HepG2 (cell line): Measurements from ENCODE around the gene SS18L1. TPM values are rescaled to one million over a fixed set of nuclear protein-coding genes. Genes with fewer than 3 reads are reported as not detected.

ENCODE experiments used
- AGO1 ChIP-seq: fragments of 200-400 bp; formaldehyde crosslinking; IDR thresholded peaks from 2 replicates; pipeline ENCODE4 v1.6.1; 2017; ENCODE audit warnings: mild to moderate bottlenecking, low read depth, low read length, moderate library complexity; ENCODE audit not compliant: poor library complexity, severe bottlenecking
- AKNA ChIP-seq: sonication (generic); formaldehyde crosslinking; IDR thresholded peaks from 2 replicates; pipeline ENCODE4 v1.4.0; 2020; ENCODE audit warnings: missing genetic modification reagents, borderline replicate concordance
- FOXC1 ChIP-seq: sonication (generic); formaldehyde crosslinking; IDR thresholded peaks from 2 replicates; pipeline ENCODE4 v1.8.0; 2022; ENCODE audit warnings: mild to moderate bottlenecking, missing genetic modification reagents, borderline replicate concordance
- HNRNPL ChIP-seq: fragments of 200-400 bp; formaldehyde crosslinking; IDR thresholded peaks from 2 replicates; pipeline ENCODE4 v1.6.1; 2017; ENCODE audit warnings: mild to moderate bottlenecking, low read depth, low read length
- HOXA5 ChIP-seq: sonication (generic); formaldehyde crosslinking; IDR thresholded peaks from 2 replicates; pipeline ENCODE4 v1.4.0; 2020; ENCODE audit warnings: missing genetic modification reagents
- KLF13 ChIP-seq: sonication (generic); formaldehyde crosslinking; IDR thresholded peaks from 2 replicates; pipeline ENCODE4 v1.4.0; 2020; ENCODE audit warnings: mild to moderate bottlenecking, missing genetic modification reagents
- SALL2 ChIP-seq: sonication (generic); formaldehyde crosslinking; IDR thresholded peaks from 2 replicates; pipeline ENCODE4 v1.8.1; 2023; ENCODE audit warnings: mild to moderate bottlenecking, missing genetic modification reagents, inconsistent platforms
- ZBTB33 ChIP-seq: sonication (generic); formaldehyde crosslinking; IDR thresholded peaks from 2 replicates; pipeline ENCODE4 v1.4.0; 2020; ENCODE audit warnings: missing genetic modification reagents
- ZNF317 ChIP-seq: sonication (generic); formaldehyde crosslinking; IDR thresholded peaks from 2 replicates; pipeline ENCODE4 v1.5.0; 2020; ENCODE audit warnings: mild to moderate bottlenecking, missing genetic modification reagents
- ZNF557 ChIP-seq: sonication (generic); formaldehyde crosslinking; IDR thresholded peaks from 2 replicates; pipeline ENCODE4 v1.4.0; 2020; ENCODE audit warnings: missing genetic modification reagents
- ZNF597 ChIP-seq: sonication (generic); formaldehyde crosslinking; IDR thresholded peaks from 2 replicates; pipeline ENCODE4 v1.5.0; 2020; ENCODE audit warnings: missing genetic modification reagents
- ZNF615 ChIP-seq: sonication (generic); formaldehyde crosslinking; IDR thresholded peaks from 2 replicates; pipeline ENCODE4 v1.5.0; 2020; ENCODE audit warnings: mild to moderate bottlenecking, missing genetic modification reagents, borderline replicate concordance
- ZNF713 ChIP-seq: sonication (generic); formaldehyde crosslinking; IDR thresholded peaks from 2 replicates; pipeline ENCODE4 v1.4.0; 2020; ENCODE audit warnings: mild to moderate bottlenecking, missing genetic modification reagents
- ZNF772 ChIP-seq: sonication (generic); formaldehyde crosslinking; IDR thresholded peaks from 2 replicates; pipeline ENCODE4 v1.5.0; 2020; ENCODE audit warnings: mild to moderate bottlenecking, missing genetic modification reagents
- ZNF850 ChIP-seq: sonication (generic); formaldehyde crosslinking; conservative IDR thresholded peaks from 2 replicates; pipeline ENCODE4 v1.9.0; 2021; ENCODE audit warnings: mild to moderate bottlenecking, missing genetic modification reagents
- ZNF878 ChIP-seq: sonication (generic); formaldehyde crosslinking; IDR thresholded peaks from 2 replicates; pipeline ENCODE4 v1.8.1; 2023; ENCODE audit warnings: mild to moderate bottlenecking, missing genetic modification reagents, moderate library complexity
- polyA plus RNA-seq, 8 experiments: library from polyadenylated mRNA; depleted of rRNA in 3 of 8; stranded (reverse) in 7 of 8; unstranded in 1 of 8; fragments of >200 nt; fragmentation: Illumina TruSeq in 4 of 8; extraction: Trizol in 4 of 8; gene quantifications; 2 replicates each; pipeline versions ENCODE4 v1.2.1 to v1.2.3, GENCODE V29; 2011 to 2016; ENCODE audit warnings: low read depth in 4 of 8, missing spikeins in 1 of 8, mixed read lengths in 1 of 8; ENCODE audit not compliant: insufficient read depth in 1 of 8
- total RNA-seq, 5 experiments: library from RNA; depleted of rRNA; stranded (reverse); fragments of >200 nt; fragmentation: Illumina TruSeq; extraction: Trizol; gene quantifications; 2 replicates each; pipeline ENCODE4 v1.2.3, GENCODE V29; 2016; ENCODE audit warnings: low read depth in 1 of 5
- TF ChIP-seq, protein P1 (sequence below): IDR thresholded peaks from 2 replicates; pipeline ENCODE4 v1.6.1; 2018; ENCODE audit warnings: missing genetic modification reagents, mild to moderate bottlenecking, missing compliant biosample characterization

SS18L1 gene
- total and polyA plus RNA-seq, 2 of the 13 experiments (the other 11 are each of a cell fraction or from before 2014, with no cell fraction given) = 17.8 to 27.6 TPM

DNA sequence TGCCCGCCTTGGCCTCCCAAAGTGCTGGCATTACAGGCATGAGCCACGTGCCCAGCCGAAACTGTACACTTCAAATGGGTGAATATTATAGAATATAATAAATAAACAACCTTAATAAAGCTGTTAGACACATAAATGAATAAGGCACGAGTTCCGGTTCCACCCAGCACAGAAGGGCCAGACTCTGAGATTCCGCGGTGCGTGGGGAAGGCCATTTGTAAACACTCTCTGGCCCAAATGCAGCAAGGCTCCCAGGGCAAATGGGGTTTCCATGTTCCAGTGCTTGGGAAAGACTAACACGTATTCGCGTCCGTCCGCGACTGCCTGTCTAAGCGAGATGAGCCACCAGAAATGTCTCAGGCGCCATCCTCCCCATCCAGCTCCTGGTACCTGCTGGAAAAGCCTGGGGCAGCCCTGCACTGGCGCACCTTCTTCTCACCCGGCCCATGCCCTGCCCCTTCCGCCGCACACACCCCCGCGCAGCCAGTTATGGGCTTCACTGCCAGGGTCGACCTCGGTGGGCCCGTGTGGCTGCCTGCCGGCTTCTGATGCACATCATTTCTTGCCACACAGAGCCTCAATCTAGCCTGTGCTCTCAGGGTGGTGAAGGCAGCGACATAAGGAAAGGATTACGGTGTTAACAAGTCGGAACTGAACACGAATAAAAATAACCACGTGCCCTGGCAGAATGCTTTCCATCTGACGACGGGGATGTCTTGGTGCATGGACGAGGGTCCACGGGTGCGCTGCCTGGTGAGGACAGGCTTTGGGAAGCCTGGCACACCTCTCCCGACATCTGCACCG is 26.8 kb upstream of the SS18L1 start (continued):
- 0 out of 2 replicates have a peak, but pooled peaks have one; percentile 25 for TF ChIP-seq KLF13 (CRISPR knock-in tag)
- TF ChIP-seq ZNF713 (CRISPR knock-in tag) = no peak
- TF ChIP-seq ZNF850 (CRISPR knock-in tag) = no peak
- TF ChIP-seq SALL2 = no peak
- no peak for TF ChIP-seq ZNF557 (CRISPR knock-in tag)
- no peak for TF ChIP-seq ZNF615 (CRISPR knock-in tag)
- TF ChIP-seq ZNF772 = 0 out of 2 replicates have a peak, but pooled peaks have one; percentile 2
- TF ChIP-seq HOXA5 (CRISPR knock-in tag) = no peak
- no peak for TF ChIP-seq ZNF878 (CRISPR knock-in tag)
- TF ChIP-seq AGO1 = peak; percentile 2
- TF ChIP-seq HNRNPL = 0 out of 2 replicates have a peak, but pooled peaks have one; percentile 14
- TF ChIP-seq ZNF597 = no peak
- no peak for TF ChIP-seq AKNA (CRISPR knock-in tag)
- TF ChIP-seq, protein P1, sequence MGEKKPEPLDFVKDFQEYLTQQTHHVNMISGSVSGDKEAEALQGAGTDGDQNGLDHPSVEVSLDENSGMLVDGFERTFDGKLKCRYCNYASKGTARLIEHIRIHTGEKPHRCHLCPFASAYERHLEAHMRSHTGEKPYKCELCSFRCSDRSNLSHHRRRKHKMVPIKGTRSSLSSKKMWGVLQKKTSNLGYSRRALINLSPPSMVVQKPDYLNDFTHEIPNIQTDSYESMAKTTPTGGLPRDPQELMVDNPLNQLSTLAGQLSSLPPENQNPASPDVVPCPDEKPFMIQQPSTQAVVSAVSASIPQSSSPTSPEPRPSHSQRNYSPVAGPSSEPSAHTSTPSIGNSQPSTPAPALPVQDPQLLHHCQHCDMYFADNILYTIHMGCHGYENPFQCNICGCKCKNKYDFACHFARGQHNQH = no peak
- peak; percentile 71; the same call in 1 of the 2 replicates for TF ChIP-seq ZBTB33
- 0 out of 2 replicates have a peak, but pooled peaks have one; percentile 12 for TF ChIP-seq FOXC1
- TF ChIP-seq ZNF317 (CRISPR knock-in tag) = no peak
